Rectal smooth muscle tissue (tissue), 1 donor: ENCODE measurements around the gene FILIP1.

Experiments
- H3K27ac ChIP-seq: one replicate; pipeline ENCODE4 v1.7.0; 2013; ENCODE audit warnings: low read depth, low read length, inconsistent platforms
- H3K27me3 ChIP-seq: one replicate; pipeline ENCODE4 v1.7.0; 2013; ENCODE audit warnings: low read length; ENCODE audit not compliant: control insufficient read depth, insufficient read depth
- H3K36me3 ChIP-seq: one replicate; pipeline ENCODE4 v1.7.0; 2013; ENCODE audit warnings: low read length; ENCODE audit not compliant: control insufficient read depth, insufficient read depth
- H3K4me1 ChIP-seq: one replicate; pipeline ENCODE4 v1.7.0; 2013; ENCODE audit warnings: low read length; ENCODE audit not compliant: control insufficient read depth, insufficient read depth
- H3K4me3 ChIP-seq: one replicate; pipeline ENCODE4 v1.7.0; 2013; ENCODE audit warnings: low read length
- H3K9ac ChIP-seq: one replicate; pipeline ENCODE4 v1.7.0; 2013; ENCODE audit warnings: low read length

Gene FILIP1

GRCh38 chr6:75402296-75402695, 91.3 kb downstream of the FILIP1 start:
- H3K9ac ChIP-seq: no peak overlapping the region
- no peak overlapping the region for H3K4me3 ChIP-seq
- H3K36me3 ChIP-seq: no peaks in the 10 kb centered on the region
- no peaks in the 10 kb centered on the region for H3K27me3 ChIP-seq
- peak overlapping the region; percentile 44 for H3K27ac ChIP-seq
- no peaks in the 10 kb centered on the region for H3K4me1 ChIP-seq

GRCh38 chr6:75397656-75398465, 95.7 kb downstream of the FILIP1 start:
- Histone ChIP-seq H3K9ac (no peak overlapping the region), H3K27ac (no peak overlapping the region), H3K4me1 (no peaks in the 10 kb centered on the region), H3K4me3 (no peak overlapping the region), H3K27me3 (no peaks in the 10 kb centered on the region), H3K36me3 (no peaks in the 10 kb centered on the region)

DNA sequence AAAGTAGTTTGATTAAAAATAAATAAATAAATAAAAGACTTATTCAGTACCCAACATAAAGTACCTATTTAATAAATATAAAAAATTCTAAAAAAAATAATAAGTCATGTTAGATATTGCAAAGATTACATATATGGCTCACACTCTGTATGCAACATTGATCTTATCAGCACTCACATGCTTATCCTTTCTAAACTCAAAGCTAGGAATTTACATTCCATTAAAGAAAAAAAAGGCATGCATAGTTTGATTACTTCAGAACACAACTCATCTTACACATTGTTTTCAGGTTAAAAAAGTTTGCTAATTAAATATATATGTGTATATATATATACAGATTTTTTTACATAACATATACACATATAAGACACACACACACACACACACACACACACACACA, 96.4 kb downstream of the FILIP1 start:
- no peaks in the 10 kb centered on the region for H3K4me1 ChIP-seq
- H3K36me3 ChIP-seq: no peaks in the 10 kb centered on the region

DNA sequence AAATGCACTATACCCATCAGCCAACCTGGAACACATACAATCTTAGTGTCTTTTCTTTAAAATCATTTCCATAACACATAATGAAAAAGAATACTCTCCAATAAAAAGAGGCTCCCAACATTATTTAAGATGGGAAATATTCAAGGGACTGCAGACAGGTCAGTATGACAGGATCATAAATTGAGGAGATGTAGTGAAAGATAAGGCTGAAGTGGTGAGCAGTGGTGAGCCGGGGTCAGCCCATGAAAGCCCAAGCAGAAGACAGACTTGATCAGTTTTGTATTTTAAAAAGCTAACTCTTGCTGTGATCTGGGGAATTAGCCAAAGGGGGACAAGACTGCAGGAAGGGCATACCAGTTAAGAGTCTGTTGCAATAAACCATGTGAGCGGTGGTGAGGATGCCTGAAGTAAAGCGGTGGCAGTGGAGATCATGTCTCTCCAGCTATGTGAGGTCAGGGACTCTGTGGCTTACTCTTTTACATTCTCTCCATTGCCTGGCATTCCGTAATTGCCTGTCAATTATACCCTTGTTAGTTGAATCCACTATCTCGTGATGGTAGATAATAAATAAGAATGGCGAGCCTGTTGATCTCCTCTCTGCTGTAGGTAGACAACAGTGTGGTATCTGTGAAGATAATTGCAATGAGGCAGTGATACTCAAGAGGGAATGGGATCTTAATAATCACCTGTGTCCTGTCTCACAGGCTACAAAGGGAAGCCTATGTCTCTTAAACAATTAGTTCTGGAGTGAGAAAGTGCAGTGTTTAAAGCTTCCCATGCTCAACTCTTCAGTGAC, 97.4 kb downstream of the FILIP1 start:
- Histone ChIP-seq H3K27ac (no peak overlapping the region), H3K9ac (no peak overlapping the region), H3K36me3 (no peaks in the 10 kb centered on the region), H3K4me1 (no peaks in the 10 kb centered on the region), H3K4me3 (no peak overlapping the region), H3K27me3 (no peaks in the 10 kb centered on the region)

More for the DNA sequence above, 96.4 kb downstream of the FILIP1 start:
- no peak overlapping the region for H3K27ac ChIP-seq
- no peak overlapping the region for H3K9ac ChIP-seq
- H3K27me3 ChIP-seq: no peaks in the 10 kb centered on the region
- H3K4me3 ChIP-seq: no peak overlapping the region

GRCh38 chr6:75393806-75394205, 99.8 kb downstream of the FILIP1 start:
- Histone ChIP-seq H3K27me3 (no peaks in the 10 kb centered on the region), H3K27ac (no peak overlapping the region), H3K4me3 (no peak overlapping the region), H3K36me3 (no peaks in the 10 kb centered on the region), H3K4me1 (no peaks in the 10 kb centered on the region), H3K9ac (no peak overlapping the region)

DNA sequence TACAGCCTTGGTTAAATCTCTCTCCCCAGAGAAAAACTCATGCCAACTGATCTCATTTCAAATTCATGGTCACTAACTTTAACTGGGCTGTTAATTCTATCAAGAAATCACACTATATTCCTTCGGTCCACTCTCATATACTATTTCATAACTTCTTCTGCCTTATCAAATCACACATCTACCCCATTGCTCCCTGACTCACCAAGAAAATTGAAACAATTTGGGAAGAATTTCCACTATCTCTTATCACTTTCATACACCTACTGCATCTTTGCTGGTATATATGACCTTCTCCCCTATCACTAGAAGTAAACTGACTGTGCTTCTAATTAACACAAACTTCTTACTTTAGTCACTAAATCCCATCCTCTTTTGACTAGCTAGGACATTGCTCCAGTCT, 102.3 kb downstream of the FILIP1 start:
- Histone ChIP-seq H3K27ac (no peak overlapping the region), H3K4me1 (no peaks in the 10 kb centered on the region), H3K36me3 (no peaks in the 10 kb centered on the region)

GRCh38 chr6:75386050-75386770, 107.4 kb downstream of the FILIP1 start:
- H3K27ac ChIP-seq: no peak overlapping the region
- no peak overlapping the region for H3K9ac ChIP-seq
- H3K4me1 ChIP-seq: peaks cover 2% of the 10 kb centered on the region
- no peak overlapping the region for H3K4me3 ChIP-seq
- H3K36me3 ChIP-seq: no peaks in the 10 kb centered on the region
- H3K27me3 ChIP-seq: no peaks in the 10 kb centered on the region

More for the DNA sequence above, 102.3 kb downstream of the FILIP1 start:
- H3K4me3 ChIP-seq: no peak overlapping the region
- H3K9ac ChIP-seq: no peak overlapping the region
- no peaks in the 10 kb centered on the region for H3K27me3 ChIP-seq

DNA sequence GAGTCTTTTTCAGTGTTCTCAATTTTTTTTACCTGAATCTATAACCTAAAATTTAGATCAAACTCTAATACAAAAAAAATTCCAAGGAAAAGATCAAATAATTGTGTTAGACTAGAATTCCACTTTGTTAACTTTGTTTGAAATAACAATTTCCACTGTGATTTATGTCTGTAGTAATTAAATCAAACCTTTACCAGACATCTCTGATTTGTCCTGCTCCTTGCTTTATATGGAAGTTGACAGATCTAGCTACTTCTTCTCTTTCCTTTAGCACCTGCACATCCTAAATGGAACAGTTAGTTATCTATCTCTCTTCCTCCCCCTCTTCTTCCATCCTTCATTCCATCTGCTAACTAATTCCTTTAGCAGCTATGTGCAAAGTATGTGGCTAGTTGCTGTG, 109.5 kb downstream of the FILIP1 start:
- H3K27ac ChIP-seq: no peak overlapping the region
- peaks cover 2% of the 10 kb centered on the region for H3K4me1 ChIP-seq
- no peaks in the 10 kb centered on the region for H3K27me3 ChIP-seq
- H3K36me3 ChIP-seq: no peaks in the 10 kb centered on the region
- H3K9ac ChIP-seq: no peak overlapping the region
- no peak overlapping the region for H3K4me3 ChIP-seq

DNA sequence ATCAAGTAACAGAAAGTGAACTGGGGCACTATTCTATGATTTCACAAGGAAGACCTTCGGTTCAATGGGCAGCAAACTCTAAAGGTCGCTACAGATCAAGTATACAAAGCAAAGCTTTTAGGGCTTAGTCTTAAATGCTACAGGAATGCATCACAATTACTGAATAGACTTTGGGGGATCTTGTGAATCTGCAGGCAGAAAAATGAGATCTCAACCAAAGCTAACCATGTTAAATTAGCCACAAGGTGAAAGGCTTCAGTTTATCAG, 111.0 kb downstream of the FILIP1 start:
- Histone ChIP-seq H3K4me1 (peaks cover 2% of the 10 kb centered on the region), H3K27ac (no peak overlapping the region), H3K4me3 (no peak overlapping the region), H3K9ac (no peak overlapping the region), H3K36me3 (no peaks in the 10 kb centered on the region), H3K27me3 (no peaks in the 10 kb centered on the region)

DNA sequence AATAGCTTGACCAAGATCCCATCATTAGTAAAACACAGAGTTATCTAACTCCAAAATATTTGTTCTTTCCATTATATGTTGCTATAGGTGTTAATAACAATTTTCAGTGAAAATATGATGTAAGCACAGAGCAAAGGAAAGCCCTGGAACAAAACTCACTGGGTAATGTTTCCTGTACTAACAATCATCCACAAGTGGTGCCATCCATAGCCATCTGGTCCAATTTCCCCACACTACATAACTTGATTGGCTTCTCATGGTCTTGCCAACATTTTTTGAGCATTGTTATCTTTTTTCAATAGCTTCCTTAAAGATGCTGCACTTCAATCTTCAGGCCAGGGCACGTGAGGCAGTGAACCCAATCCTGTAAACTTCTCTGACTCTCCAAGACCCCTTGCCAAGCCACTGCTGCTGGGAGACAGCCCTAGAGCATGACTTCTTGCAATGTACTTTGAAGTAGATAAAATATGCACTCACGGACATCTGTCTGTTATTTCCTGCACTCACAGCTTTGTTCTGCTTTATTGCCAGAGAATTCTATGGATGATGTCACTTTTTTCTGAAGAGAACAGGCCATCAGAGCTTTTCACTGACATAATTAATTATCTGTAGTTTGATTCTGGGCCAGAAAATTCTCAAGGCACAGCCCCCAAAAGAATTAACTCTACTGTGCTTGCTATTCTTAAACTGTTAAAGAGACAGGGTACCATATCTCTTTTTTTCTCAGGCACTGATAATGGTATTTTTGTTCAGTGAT, 111.5 kb downstream of the FILIP1 start:
- Histone ChIP-seq H3K9ac (no peak overlapping the region), H3K27ac (no peak overlapping the region), H3K4me1 (peaks cover 2% of the 10 kb centered on the region), H3K4me3 (no peak overlapping the region), H3K27me3 (no peaks in the 10 kb centered on the region), H3K36me3 (no peaks in the 10 kb centered on the region)

DNA sequence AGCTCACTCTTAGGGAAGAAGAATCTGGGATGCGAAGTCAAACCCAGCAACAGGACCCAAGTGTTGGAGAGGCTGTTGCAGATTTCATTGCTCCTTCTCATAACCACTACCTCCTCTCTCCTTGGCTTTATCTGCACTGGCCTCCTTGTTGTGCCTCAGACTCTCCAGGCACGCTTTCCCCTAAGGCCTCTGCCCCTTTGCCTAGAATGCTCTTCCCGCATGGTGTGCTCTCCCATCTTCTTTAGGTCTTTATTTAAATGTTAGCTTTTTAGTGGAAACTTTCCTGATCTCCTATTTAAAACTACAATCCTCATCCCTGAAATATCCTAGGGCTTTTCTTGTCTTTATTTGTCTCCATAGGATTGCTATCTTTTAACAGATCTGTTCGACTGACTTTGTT, 114.1 kb downstream of the FILIP1 start:
- Histone ChIP-seq H3K4me3 (no peak overlapping the region), H3K27me3 (no peaks in the 10 kb centered on the region), H3K9ac (no peak overlapping the region), H3K36me3 (no peaks in the 10 kb centered on the region), H3K4me1 (peaks cover 7% of the 10 kb centered on the region), H3K27ac (no peak overlapping the region)

GRCh38 chr6:75378101-75378500, 115.5 kb downstream of the FILIP1 start:
- H3K36me3 ChIP-seq: no peaks in the 10 kb centered on the region
- no peaks in the 10 kb centered on the region for H3K27me3 ChIP-seq
- peaks cover 4% of the 10 kb centered on the region for H3K4me1 ChIP-seq
- H3K27ac ChIP-seq: no peak overlapping the region
- no peak overlapping the region for H3K9ac ChIP-seq
- no peak overlapping the region for H3K4me3 ChIP-seq
